GM10248 (cell line): Measurements from ENCODE around the gene KRTAP12-4.

Experiments used
- CTCF ChIA-PET: fragments of 300-600 bp; sonication (Branson Sonifier 250); formaldehyde crosslinking; extraction: SDS; loops from one replicate; lab custom pipeline; 2021; ENCODE audit warnings: antibody characterized with exemption; lab: Yijun Ruan, JAX
- POLR2A ChIA-PET: fragments of 350-650 bp; sonication (Branson Sonifier 250); formaldehyde crosslinking; extraction: SDS; loops from one replicate; lab custom pipeline; 2020; ENCODE audit warnings: antibody characterized with exemption; lab: Yijun Ruan, JAX
- DNase-seq: peaks from one replicate; pipeline ENCODE4 v3.0.0; 2012; ENCODE audit errors: extremely low spot score
- CTCF ChIP-seq: IDR thresholded peaks from 2 replicates; pipeline ENCODE4 v1.5.1; 2012; ENCODE audit warnings: mild to moderate bottlenecking, low read depth; ENCODE audit errors: extremely low read depth, missing control alignments, control extremely low read depth

Gene KRTAP12-4

GRCh38 chr21:44623575-44623974 lies 30.9 kb downstream of the KRTAP12-4 start:
- DNase-seq = no peak
- ChIA-PET POLR2A (no interaction called here), CTCF (no interaction called here)
- no peak for TF ChIP-seq CTCF

GRCh38 chr21:44619886-44620285 lies 34.6 kb downstream of the KRTAP12-4 start:
- POLR2A ChIA-PET = no interaction called here
- CTCF ChIA-PET = no interaction called here
- TF ChIP-seq CTCF = no peak
- no peak for DNase-seq

- DNase-seq = no peak
- ChIA-PET POLR2A (no interaction called here), CTCF (no interaction called here)
- TF ChIP-seq CTCF = no peak
Observed at GRCh38 chr21:44618909-44619308, 35.5 kb downstream of the KRTAP12-4 start.

GRCh38 chr21:44618504-44618903 lies 36.0 kb downstream of the KRTAP12-4 start:
- TF ChIP-seq CTCF = no peak
- DNase-seq = no peak
- CTCF ChIA-PET = no interaction called here
- POLR2A ChIA-PET = no interaction called here

DNA sequence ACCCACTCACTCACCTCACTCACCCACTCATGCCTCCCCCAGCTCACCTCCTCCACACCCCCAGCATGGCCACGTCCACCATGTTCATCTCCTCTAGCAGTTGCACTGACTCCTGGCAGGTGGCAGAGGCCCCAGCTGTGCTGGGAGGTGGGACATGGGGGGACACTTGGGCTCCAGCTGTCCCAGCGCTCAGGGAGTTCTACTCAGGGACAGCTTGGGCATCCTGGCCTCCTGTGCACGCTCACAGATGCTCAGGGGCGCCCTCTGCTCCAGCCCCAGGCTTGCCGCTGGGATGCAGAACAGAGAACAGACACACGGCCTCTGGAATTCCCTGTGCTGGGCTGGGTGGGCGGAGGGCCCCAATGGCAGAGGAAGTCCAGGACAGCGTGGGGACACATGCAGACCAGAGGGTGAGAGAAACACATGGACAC lies 37.4 kb downstream of the KRTAP12-4 start:
- no peak for DNase-seq
- no peak for TF ChIP-seq CTCF
- CTCF ChIA-PET = no interaction called here
- POLR2A ChIA-PET = no interaction called here

DNA sequence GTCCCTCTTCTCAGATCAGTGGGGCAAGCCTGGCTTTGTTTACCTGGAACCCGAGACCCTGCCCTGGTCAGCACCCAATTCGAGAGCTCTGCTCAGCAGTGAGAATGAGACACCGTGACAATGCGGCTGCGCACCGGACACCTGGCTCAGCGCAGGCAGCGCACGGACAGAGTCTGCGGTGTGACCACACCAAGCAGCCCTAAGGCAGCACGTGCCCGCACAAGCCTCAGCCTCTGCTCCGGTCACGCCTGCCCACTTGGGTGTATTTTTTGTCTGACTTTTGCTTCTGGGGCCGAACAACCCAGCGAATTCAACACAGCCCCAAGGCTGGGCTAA lies 37.9 kb downstream of the KRTAP12-4 start:
- DNase-seq = no peak
- CTCF ChIA-PET = no interaction called here
- POLR2A ChIA-PET = no interaction called here
- TF ChIP-seq CTCF = no peak
